RKO (cell line): ENCODE data around the gene TSHZ2.
A peak's percentile ranks its signal among the peaks of the same experiment; 100 is the strongest.
"Not testable (repeated sequence)": the region's sequence is repeated elsewhere in the genome, so short reads cannot be mapped to it uniquely, and the experiment has no call there.

ENCODE experiments used
- DNase-seq: peaks from one replicate; pipeline ENCODE4 v3.0.0-alpha.2; 2016; ENCODE audit warnings: low spot score

Gene TSHZ2

GRCh38 chr20:53515749-53516148 is 543.6 kb downstream of the TSHZ2 start:
- no peak for DNase-seq

DNA sequence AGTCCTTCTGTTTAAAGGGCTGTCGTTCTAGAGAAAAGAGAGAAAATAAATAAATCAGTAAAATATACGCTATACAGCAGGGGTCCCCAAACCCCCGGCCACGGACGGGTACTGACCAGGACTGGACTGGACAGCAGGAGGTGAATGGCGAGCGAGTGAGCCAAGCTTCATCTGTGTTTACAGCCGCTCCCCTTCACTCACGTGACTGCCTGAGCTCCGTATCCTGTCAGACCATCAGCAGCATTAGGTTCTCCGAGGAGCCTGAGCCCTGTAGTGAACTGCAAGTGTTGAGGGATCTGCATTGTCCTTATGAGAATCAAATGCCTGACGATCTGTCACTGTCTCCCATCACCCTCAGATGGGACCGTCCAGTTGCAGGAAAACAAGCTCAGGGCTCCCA is 545.0 kb downstream of the TSHZ2 start:
- DNase-seq, result no peak

DNA sequence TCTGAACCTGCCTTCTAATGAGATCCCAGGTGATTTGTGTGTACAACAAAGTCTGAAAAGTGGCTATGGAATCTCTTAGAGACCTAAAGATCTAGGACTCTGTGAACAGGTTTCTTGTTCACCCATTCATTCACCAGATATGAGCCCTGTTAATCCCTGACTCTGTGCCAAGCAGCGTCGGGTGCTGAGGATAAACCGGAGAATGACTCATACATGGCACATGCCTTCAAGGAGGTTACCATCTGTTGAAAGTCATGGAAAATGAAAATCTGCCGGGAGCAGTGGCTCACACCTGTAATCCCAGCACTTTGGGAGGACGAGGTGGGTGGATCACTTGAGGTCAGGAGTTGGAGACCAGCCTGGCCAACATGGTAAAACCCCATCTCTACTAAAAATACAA is 549.3 kb downstream of the TSHZ2 start:
- peak; percentile 56 for DNase-seq

GRCh38 chr20:53522026-53522425 is 549.9 kb downstream of the TSHZ2 start:
- no peak for DNase-seq

DNA sequence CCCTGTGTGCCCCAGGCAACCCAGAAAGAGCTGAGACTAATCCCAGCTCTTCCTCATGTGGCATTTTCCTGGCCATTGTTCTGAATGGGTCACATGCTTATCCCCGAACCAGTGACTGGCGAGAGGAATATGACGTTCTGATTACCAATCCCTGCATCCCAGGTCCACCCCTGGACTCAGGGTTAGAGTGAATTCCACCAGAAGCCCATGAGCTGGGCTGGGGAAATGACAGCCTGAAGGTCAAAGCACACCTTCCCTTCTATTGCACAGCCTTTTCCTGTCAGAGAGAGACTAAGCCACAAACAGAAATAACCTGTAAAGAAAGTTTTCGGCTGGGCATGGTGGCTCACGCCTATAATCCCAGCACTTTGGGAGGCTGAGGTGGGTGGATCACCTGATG is 550.5 kb downstream of the TSHZ2 start:
- no peak for DNase-seq

- DNase-seq, result not testable (repeated sequence)
Measured at GRCh38 chr20:53523615-53524014, 551.5 kb downstream of the TSHZ2 start.

- no peak for DNase-seq
Measured at GRCh38 chr20:53524589-53525312, 552.6 kb downstream of the TSHZ2 start.

DNA sequence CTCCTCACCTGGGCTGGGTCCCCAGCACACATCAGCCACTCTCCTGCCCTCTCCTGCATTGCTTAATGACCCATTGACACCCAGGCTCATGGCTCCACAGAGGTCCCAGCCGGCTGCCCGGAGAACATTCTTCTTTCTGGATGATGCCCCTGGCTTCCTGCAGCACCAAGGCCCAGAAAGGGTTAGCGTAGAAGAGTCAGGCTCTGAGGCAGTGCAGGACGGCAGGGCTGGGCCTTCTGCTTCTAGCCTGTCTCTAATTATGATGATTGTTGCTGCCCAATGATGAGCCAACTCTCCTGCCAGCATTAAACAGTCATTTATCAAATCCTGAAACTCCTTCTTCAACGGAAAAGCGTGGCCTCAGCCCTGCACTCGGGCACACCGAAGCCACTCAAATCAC is 555.0 kb downstream of the TSHZ2 start:
- no peak for DNase-seq

- DNase-seq, result no peak
Measured at GRCh38 chr20:53529658-53530057, 557.5 kb downstream of the TSHZ2 start.

DNA sequence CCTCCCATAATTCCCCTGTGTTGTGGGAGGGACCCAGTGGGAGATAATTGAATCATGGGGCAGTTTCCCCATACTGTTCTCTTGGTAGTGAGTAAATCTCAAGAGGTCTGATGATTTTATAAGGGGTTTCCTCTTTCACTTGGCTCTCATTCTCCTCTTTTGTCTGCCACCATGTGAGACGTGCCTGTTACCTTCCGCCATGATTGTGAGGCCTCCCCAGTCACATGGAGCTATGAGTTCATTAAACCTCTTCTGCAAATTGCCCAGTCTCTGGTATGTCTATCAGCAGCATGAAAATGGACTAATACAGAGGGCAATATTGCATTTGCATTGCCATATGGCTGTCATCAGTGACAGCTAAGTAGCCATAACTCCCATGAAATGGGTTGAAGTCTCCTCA is 558.3 kb downstream of the TSHZ2 start:
- no peak for DNase-seq

DNA sequence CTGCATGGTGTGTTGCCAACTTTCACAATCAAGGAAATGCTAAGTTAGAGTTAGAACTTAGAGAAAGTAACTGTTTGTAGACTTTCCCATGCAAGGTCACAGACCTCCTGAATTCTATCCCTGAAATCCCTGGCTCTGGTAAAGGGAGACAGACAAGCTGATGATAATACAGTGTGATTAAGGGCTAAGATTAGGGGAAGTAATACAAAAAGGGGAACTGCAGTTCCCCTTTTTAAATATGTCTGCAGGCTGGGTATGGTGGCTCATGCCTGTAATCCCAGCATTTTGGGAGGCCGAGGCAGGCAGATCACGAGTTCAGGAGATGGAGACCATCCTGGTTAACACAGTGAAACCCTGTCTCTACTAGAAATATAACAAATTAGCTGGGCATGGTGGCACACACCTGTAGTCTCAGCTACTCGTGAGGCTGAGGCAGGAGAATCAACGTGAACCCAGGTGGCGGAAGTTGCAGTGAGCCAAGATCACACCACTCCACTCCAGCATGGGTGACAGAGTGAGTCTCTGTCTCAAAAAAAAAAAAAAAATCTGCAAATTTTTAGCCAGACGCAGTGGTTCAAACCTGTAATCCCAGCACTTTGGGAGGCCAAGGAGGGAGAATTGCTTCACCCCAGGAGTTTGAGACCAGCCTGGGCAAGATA is 560.6 kb downstream of the TSHZ2 start:
- DNase-seq, result not testable (repeated sequence)

DNA sequence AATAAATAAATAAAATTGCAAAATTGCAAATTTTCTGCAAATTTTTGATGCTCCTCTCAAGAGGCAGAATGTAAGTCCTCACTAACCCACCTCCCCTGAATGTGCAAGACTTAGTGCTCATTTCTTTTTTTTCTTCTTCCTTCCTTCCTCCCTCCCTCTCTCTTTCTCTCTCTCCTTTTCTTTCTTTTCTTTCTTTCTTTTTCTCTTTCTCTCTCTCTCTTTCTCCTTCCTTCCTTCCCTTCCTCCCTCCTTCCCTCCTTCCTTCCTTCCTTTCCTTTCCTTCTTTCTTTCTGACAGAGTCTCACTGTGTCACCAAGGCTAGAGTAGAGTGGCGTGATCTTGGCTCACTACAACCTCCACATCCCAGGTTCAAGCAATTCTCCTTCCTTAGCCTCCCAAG is 561.3 kb downstream of the TSHZ2 start:
- no peak for DNase-seq

GRCh38 chr20:53534037-53534436 is 561.9 kb downstream of the TSHZ2 start:
- no peak for DNase-seq

- no peak for DNase-seq
Measured at GRCh38 chr20:53535878-53536277, 563.7 kb downstream of the TSHZ2 start.

DNA sequence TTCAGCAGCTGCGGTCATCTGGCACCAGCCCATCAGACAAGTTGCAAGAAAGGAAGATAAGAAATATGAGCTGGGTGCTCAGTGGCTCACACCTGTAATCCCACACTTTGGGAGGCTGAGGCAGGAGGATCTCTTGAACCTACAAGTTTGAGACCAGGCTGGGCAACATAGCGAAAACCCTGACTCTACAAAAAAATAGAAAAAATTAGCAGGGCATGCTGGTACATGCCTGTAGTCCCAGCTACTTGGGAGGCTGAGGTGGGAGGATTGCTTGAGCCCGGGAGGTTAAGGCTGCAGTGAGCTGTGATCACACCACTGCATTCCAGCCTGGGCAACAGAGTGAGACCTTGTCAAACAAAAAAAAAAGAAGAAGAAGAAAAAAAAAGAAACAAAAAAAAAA is 564.2 kb downstream of the TSHZ2 start:
- DNase-seq, result not testable (repeated sequence)

GRCh38 chr20:53539516-53539915 is 567.4 kb downstream of the TSHZ2 start:
- no peak for DNase-seq
